GM04503 (cell line): ENCODE data around the gene NYNRIN.

ENCODE experiments used
- DNase-seq: peaks from one replicate; pipeline ENCODE4 v3.0.0-alpha.2; 2012; ENCODE audit warnings: low read depth

Gene NYNRIN

DNA sequence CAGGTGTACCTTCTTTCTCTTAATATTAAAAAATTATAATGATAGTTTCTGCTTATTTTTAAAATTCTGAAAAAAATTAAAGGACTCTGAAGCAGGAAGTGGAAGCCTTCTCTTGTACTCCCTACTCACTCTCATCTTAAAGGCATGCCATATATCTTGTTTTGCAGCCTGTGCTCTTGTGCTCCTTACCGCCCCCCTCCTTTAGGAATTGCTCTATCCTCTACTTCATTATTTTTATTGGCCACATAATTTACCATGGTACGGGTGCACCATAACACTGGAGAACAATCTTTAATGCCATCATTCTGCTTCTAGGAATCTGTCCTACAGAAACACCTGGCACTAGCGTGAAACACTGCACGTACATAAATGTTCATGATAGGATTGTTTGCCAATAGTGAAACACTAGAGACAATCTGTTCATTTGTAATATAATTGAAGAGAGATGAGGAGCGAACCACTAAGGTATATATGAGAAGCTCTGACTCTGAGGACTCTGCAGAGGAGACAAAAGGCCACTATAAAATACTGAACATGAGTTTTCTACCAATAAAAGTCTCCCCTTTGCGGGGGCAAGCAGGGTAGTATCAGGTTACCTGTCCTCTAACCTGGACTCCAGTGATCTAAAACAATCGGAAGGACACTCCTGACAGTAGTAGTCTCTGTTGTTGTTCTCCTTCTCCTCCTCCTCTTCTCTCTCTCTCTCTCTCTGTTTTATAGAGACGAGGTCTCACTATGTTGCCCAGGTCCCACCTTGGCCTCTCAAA is 6.3 kb upstream of the NYNRIN start:
- DNase-seq, result no peak

DNA sequence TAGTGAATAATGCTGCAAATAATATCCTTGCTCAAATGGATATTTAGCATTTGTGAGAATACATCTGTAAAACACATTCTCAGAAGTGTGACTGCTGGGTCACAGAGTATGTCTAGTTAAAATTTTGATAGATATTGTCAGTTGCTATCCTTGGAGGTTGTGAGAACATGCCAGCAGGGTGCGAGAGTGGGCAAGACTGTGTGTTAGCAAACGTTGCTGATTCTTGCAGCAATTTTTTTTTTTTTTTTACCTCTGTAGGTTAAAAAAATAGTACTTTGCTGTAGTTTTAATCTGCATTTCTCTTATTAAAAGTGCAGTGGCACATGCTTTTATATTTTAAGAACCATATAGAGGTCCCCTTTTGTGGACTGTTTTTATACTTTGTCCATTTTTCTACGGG is 4.5 kb upstream of the NYNRIN start:
- no peak for DNase-seq

DNA sequence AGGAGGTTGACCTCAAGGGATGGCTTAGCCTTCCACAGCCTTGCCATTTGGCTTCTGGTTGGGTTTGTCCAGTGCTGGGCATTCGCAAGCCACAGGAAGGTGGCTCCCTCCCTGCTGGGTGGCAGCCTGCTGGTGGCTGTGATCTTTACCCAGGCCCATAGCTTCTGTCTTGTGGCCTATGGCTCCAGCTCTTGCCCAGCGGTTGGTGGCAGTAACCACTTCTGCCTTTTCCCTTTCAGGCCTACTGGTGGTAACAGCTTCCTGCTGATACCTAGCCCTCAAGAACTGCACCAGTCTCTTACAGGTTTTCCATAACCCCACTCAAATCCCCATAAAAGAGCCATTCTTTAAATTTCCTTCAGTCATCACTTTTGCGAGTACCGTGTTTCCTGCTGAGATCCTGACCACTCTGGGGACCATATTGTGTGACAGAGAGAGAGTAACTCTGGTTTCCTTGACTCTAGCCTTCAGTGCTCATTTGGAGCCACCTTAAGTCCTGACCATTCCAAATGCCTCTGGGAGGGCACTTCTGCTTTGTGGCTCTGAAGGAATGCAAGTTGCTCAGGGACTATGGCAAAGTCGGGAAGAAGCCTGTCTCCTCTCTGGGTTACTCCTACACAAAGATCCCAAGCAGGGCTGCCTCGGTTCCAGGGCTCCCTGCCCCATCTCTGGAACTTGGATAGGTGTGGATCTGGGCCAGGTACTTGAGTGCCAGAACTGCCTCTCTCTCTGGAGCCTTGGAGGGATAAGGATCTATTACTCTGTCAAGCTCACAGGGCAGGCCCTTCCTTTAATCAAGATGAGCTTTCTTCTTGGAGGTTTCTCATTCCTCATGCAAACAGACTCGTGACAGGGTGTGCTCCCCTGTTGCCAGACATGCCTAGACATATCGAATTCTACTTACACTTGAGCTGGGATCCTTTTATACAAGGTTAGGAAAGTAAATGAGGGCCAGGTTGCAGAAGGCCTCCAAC is 2.9 kb upstream of the NYNRIN start:
- DNase-seq, result no peak

DNA sequence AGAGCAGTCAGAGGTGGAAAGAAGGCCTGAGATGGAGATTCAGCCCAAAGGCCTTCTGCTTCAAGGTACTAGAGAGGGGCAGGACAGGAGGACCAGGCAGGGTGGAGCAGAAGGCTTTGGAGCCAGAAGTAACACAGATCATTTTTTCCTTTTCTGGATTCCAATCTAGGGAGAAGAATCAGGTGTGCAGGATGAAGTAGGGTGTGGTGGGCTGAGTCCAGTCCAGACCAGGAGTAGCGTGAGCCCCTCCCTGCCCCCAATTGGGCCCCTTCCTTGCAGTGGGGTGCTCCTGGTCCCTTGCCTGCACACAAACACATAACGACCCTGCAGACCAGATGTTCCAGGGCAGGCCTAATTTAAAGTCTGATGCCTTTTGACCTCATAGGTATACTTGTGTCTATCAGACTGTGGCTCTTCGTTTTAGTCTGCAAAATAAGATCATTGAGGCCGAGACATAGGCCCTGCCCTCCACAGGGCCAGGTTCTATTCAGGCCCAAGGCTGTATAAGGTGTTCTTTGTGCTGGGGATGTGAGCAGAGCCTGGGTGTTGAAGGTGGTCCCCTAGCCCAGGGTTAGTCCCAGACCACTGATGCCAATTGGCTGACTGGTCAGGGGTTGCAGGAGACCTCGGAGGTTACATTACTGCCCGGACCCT is 1.0 kb upstream of the NYNRIN start:
- no peak for DNase-seq

DNA sequence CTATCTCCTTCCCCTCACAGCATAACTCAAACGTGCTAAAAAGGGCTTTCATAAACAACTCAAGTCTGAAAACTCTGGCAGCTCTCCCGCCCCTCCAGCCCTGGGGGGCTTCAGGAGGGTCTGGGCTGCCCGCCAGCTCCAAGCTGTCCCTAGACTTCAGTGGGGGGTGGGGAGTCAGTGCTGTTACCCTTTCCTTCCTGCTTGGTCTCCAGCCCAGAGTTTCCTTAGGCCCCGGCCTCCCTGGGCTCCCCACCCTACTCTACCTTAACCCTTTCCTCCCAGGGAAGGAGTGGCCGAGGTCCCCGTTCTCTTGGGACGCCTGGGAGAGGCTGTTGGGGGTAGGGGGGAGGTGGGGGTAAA is 530 bp upstream of the NYNRIN start:
- no peak for DNase-seq

DNA sequence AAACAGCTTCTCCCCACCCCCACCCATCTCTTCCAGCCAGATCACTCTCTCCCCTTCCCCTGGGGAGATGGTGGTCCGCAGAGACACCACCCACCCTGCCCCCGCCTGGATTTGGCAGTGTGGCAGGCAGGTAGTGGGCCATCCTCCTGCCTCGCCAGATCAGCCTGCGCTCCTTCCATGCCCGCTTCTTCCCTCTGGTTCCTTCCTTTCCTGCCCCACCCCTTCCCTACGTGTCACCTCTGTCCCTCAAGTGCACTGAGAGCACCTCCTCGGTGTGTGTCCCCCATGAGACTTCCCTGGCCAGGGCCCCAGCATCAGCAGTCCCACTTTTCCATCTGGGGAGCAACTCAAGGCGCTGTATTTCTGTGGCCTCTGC is 632 bp downstream of the NYNRIN start:
- no peak for DNase-seq

DNA sequence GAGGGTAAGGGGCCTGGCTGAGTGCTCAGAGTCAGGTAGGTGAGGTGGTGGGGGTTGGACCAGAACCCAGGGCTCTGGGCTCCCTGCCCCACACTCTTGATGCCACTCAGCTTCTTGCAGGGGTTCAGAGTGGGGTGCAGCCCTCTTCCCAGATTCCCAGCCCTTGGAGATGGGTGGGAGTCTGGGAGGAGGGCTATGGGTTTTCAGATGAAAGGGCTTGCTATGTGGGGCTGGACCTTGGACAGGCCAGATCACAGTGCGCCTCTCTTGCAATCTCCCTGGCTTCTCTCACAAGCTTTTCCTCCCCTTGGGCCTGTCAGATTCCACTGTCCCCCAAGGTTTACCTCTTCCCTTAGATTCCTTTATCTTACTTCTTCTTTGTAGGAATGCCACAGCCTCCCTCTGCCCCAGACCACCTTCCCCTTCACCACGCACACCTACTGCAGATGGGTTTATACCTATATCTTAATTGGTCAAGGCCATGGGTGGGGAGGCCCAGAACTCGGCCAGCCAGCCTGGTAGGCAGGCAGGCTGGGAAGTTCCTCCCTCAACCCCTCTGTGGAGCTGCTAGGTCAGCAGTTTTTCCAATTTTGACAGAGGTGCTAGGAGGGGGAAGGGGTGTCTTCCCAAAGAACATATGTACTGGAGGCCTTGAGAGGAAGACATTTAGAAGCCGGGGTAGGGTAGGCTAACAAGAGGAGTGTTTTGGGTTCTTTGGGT is 1.4 kb downstream of the NYNRIN start:
- DNase-seq, result no peak

DNA sequence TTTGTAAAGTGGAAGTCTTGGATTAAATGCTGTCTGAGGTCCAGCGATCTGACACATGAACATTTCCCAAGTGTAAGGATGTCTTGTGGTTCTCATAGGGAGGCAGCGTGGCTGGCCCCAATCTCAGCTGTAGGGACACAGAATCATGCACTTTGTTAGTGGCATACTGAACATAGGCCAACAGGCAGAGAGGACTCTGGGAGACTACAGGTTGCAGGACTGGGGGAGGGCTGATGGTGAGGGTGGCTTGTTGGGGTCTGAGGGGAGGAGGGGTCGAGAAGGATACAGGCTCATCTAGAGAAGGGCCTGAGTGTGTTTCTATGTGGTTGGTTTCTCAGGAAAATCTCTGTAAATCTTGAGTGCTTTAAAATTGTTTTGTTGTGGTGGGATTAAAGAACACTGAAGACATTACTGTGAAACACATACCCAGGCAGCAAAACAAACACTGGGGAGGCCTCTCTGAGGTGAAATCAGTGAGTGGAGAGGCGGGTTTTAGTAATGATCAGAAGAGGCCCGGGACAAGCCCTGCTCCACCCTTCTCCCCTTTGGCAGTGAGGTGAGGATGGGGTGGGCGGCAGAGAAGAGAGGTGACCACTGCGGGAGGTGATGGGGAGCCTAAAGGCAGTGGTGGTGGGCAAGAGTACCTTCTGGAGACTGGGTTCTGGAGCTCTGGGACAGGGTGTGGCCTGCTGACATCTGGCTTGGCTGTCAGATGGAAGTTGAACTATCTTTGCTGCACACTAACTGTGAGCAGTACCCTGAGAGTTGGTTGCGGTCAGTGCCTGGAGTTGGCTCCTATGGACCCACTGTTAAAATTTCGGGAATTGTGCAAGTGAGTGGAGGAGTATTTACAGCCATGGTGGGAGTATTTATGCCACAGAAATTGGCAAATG is 3.3 kb downstream of the NYNRIN start:
- no peak for DNase-seq

DNA sequence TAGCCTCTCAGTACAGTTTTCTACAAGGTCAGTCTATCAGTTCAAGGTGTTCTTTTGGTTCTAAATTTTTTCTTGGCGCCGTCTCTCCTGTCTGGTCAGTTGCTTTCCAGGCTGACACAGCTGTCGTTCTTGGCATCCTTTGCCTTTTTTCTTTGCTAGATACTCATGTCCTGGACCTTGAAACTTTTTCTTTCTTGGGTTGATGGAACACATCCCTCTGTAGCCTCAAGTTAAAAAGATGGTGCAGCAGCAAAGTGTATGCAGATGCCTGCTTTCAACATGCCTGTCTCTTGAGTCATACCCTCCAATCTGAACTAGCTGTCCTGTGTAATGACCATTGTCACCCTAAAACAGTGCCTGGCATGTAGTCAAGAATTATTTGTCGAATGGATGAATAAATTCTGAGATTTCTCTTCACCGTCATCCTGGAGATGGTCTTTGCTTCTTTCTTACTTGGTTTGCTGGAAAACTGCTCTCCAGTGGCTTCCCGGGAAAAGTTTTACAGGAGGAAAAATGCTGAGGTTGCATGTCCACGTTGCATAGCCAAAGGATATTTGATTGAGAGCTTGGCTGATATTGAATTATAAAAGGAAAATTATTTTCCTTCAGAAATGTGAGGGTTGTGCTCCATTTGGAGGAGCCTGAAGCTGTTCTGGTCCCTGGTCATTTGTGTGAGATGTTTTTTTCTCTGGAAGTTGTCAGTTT is 4.6 kb downstream of the NYNRIN start:
- DNase-seq, result no peak

DNA sequence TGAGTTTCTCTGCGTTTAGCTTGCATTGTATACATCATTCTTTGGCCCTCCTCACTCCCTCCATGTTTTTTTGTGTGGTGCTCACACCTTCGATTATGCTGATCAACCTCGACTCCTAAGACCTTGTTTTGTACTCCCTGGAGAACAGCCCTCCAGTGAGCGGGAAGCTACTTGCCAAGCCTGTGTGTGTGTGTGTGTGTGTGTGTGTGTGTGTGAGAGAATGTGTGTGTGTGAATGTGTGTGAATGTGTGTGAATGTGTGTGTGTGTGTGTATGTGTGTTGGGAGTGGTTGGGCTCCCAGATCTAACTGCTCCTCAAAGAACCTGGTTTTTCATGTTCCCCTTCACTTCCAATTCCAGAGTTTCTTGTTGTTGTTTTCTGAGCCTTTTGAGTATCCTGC is 6.0 kb downstream of the NYNRIN start:
- DNase-seq, result no peak

DNA sequence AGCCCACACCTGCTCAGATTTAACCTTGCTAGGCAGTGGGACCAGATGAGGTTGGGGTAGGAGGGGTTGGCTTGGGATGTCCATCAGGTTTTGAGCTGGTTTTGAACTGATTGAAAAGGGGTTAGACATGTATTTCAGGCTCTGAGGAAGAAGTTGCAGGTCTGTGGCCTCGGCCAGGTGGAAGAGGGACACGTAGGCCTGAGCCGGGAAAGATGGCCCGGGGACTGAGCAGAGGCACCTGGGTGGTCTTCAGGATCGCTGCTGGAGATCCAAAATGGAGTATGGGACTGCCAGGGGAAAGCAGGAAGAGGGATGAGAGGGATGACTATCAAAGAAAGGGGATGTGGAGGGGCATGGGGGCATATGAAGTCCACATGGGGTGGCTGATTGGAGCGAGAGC is 7.6 kb downstream of the NYNRIN start:
- DNase-seq, result no peak

DNA sequence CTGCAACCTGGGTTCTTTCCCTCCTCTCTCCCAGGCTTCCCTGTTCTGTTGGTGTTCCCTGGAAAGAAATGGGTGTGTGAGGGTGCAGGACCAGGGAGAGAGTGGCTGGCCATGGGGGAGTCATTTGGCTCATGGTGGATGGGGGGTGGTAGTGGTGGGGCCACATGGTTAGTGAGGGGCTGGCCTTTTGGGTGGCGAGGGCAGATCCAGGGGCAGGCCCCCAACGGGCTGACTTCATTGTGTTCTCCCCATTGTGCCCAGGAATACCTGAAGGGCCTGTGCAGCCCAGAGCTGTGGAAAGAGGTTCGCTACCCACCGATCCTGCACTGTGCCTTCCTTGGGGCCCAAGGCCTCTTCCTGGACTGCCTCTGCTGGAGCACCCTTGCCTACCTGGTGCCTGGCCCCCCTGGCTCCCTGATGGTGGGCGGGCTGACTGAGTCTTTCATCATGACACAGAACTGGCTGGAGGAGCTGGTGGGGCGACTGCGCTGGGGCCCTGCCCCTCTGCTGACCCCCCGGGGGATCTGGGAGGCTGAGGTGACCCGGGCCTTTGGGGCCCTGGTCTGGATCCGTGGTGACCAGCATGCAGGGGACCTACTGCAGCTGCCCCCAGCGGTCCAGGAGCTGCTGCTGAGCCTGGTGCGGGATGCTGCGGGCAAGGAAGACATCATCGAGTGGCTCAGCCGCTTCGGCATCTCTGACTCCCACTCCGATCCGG is 9.0 kb downstream of the NYNRIN start:
- DNase-seq, result no peak

DNA sequence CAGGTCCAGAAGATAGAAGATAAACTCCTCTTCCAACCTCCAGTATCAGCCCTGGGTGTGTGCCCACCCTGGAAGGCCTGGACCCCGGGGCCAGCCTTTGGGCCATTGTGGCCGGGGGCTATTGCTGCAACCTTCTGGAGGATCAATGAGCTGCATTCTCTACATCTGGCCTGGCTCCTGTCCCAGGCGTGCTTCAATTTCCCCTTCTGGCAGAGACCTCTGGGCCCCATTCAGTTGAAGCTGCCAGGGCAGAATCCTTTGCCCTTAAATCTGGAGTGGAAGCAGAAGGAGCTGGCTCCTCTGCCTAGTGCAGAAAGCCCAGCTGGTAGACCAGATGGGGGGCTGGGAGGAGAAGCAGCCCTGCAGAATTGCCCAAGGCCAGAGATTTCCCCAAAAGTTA is 10.0 kb downstream of the NYNRIN start:
- no peak for DNase-seq

DNA sequence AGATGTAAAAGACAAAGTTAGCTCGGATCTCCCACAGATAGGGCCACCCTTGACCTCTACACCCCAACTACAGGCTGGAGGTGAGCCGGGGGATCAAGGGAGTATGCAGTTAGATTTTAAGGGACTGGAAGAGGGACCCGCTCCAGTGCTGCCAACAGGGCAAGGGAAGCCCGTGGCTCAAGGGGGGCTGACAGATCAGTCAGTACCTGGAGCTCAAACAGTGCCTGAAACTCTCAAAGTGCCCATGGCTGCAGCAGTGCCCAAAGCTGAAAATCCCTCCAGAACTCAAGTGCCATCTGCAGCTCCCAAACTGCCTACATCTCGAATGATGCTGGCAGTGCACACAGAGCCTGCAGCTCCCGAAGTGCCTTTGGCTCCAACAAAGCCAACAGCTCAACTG is 10.4 kb downstream of the NYNRIN start:
- DNase-seq, result no peak

DNA sequence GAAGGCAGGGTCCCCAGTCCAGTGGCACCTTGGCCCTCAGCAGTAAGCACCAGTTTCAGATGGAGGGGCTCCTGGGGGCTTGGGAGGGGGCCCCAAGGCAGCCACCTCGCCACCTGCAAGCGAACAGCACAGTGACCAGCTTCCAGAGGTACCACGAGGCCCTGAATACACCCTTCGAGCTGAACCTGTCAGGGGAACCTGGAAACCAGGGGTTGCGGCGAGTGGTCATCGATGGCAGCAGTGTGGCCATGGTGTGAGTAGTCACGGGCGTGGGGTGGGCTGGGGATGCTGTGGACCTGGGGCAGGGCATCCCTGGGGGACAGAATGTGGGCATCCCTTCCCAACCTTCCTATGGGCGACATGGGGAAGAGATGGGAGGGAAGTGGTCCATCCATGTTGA is 11.2 kb downstream of the NYNRIN start:
- DNase-seq, result no peak

DNA sequence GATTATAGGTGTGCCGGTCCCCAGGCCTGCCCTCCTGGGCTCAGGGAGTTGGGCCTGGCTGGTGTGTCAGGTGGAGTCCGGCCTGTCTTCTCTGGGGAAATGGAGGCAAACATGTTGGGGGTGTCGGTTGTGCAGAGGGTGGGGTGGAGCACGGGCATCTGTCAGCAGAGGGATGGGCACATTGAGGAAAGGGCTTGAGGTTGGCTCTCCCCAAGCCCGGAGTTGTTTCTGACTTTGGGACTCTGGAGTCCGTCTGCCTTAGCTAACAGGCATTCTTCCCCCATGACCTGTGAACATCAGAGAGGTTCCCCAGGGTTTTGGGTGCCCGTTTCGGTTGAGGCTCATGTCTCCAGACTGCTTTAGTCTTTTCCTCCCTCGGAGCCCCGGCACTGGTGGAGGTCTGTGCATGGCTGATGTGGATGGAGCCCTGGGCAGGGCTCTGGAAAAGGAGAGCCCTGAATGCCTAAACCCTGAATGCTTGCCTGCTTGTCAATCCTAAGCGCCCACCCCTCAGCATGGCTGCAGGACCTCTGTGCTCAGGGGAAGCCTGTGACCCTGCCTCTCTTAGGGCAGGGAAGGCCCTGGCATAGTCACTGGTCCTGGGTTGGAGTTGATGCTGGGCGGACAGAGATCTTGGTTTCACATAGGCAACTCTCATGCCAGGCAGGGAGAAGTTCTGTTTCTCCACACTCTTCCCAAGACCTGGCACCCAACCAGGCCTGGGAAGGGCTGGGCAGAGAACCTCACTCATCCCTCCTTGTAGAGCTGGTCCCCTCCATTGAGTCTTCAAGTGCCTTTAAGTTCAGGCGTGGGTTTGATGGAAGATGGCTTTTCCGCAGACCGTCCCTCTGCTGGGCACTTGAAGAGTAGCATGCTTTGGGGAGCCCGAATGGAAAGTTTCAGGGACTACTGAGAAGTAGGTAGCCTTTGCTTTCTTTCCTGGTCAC is 12.9 kb downstream of the NYNRIN start:
- no peak for DNase-seq

DNA sequence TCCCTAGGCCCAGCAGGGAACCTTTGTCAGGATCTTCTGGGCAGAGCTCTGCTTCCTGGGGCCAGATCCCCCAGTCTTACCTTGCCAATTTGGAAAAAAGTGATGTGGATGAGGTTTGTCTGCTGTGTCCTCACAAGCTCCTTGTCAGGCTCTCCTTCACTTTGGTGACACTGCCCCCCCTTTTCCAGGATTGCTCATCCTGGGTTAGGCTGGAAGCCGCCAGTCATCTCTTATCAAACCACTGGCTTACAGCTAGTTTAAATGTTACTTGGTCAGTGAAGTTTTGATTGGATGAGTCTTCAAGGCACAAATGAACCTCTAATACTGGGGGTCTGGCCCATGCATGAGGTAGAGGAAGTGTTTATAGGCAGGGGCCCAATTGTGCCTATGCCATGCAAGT is 15.3 kb downstream of the NYNRIN start:
- no peak for DNase-seq

DNA sequence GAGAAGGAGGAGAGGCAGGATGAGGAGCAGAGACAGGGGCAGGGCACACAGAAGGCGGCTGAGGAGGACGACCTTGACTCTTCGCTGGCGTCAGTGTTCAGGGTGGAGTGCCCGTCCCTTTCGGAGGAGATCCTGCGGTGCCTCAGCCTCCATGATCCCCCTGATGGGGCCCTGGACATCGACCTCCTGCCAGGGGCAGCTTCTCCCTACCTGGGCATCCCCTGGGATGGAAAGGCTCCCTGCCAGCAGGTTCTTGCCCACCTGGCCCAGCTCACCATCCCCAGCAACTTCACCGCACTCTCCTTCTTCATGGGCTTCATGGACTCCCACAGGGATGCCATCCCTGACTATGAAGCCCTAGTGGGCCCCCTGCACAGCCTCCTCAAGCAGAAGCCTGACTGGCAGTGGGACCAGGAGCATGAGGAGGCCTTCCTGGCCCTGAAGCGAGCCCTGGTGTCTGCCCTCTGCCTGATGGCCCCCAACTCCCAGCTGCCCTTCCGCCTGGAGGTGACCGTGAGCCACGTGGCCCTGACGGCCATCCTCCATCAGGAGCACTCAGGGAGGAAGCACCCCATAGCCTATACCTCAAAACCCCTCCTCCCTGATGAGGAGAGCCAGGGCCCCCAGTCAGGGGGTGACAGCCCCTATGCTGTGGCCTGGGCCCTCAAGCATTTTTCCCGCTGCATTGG is 16.1 kb downstream of the NYNRIN start:
- no peak for DNase-seq
